ENCODE results near the gene PAGE4.

Gene PAGE4

GRCh38 chrX:49877397-49878101 lies 48.4 kb downstream of the PAGE4 start:
- DNase-seq = no peak

DNA sequence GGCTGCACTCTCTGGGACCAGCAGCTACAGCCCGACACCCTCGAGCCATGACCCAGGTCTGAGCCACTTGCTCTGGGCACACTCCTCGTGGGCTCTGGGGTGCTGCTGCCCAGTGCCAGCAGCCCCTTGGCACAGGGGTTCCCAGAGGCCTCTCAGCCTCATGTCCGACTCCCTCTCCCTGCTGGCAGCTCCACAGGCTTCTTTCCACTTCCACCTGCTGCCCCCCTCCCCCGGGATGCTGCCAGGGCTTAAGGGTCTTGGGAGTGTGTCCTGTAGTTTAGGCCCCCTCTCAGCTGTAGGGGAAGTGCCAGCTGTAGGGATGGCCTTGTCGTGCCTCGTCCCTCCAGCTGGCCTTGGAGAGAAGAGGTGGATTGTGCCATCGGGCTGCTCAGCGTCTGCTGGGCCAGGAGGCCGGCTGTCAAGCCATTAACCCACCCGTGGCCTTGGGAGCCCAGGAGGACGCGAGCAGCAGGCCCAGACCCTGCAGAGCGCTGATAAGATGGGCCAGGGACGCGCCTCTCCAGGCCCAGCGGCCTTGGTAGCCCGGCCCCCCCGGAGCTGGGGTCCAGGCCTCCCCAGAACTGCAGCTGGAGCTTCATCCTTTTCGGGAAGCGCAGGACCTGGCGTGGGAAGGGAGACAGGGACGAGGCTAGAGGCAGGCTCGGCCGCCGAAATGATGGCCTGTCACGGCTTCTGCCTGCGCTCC lies 49.2 kb downstream of the PAGE4 start:
- DNase-seq = no peak

GRCh38 chrX:49878834-49879655 lies 49.9 kb downstream of the PAGE4 start, which contains the start of gene USP27X:
Gene USP27X (plus strand): TSS chrX:49879484. CDS start chrX:49880308, 824 bp downstream.
- peak; percentile 74 for DNase-seq

- no peak for DNase-seq
Measured at GRCh38 chrX:49879656-49880277, 50.7 kb downstream of the PAGE4 start.

DNA sequence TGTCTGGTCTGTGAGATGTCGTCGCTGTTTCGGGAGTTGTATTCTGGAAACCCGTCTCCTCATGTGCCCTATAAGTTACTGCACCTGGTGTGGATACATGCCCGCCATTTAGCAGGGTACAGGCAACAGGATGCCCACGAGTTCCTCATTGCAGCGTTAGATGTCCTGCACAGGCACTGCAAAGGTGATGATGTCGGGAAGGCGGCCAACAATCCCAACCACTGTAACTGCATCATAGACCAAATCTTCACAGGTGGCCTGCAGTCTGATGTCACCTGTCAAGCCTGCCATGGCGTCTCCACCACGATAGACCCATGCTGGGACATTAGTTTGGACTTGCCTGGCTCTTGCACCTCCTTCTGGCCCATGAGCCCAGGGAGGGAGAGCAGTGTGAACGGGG lies 51.6 kb downstream of the PAGE4 start:
- DNase-seq = no peak

All from activated naive CD4-positive, alpha-beta T cell treated with anti-CD3 and anti-CD28 coated beads, Interleukin-2, amount 50 U/mL, for 16 hours (primary cell).